ENCODE data around the gene ELANE. TPM values are rescaled to one million over a fixed set of nuclear protein-coding genes. Genes with fewer than 3 reads are reported as not detected.

Gene ELANE
- total RNA-seq, 1 donor from 2014 or later: not detected

GRCh38 chr19:811506-812048, 40.5 kb upstream of the ELANE start:
- TF ChIP-seq, protein P1, sequence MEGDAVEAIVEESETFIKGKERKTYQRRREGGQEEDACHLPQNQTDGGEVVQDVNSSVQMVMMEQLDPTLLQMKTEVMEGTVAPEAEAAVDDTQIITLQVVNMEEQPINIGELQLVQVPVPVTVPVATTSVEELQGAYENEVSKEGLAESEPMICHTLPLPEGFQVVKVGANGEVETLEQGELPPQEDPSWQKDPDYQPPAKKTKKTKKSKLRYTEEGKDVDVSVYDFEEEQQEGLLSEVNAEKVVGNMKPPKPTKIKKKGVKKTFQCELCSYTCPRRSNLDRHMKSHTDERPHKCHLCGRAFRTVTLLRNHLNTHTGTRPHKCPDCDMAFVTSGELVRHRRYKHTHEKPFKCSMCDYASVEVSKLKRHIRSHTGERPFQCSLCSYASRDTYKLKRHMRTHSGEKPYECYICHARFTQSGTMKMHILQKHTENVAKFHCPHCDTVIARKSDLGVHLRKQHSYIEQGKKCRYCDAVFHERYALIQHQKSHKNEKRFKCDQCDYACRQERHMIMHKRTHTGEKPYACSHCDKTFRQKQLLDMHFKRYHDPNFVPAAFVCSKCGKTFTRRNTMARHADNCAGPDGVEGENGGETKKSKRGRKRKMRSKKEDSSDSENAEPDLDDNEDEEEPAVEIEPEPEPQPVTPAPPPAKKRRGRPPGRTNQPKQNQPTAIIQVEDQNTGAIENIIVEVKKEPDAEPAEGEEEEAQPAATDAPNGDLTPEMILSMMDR (conservative IDR thresholded peaks at IDR 0.05; ENCODE audit: low read depth, low read length): no peak
- no peak overlapping the region for H3K4me3 ChIP-seq (ENCODE audit: low read depth, low read length)
- no peak for DNase-seq (ENCODE audit: low read depth)

DNA sequence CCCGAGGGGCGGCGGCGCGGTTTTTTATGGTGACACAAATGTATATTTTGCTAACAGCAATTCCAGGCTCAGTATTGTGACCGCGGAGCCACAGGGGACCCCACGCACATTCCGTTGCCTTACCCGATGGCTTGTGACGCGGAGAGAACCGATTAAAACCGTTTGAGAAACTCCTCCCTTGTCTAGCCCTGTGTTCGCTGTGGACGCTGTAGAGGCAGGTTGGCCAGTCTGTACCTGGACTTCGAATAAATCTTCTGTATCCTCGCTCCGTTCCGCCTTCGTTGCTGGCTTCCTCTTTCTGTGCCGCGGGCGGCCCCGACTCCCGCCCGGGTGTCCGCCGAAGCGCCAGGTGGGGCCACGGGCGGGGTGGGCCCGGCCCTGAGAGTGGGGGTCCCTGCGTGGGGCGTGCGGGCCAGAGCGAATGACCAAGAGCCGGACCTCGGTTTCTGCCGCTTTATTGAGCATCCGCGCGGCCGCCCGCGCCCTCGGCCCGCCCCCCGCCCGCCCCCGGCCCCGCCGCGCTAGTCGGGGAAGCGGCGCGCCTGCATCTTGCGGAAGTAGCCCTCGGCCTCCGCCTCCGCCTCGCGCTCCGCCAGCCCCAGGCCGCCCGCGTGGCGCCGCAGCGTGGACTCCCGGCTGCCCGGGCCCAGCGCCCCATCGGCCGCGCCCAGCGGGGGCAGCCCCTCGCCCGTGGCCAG, 39.9 kb upstream of the ELANE start:
- TF ChIP-seq, protein P1 (conservative IDR thresholded peaks at IDR 0.05; ENCODE audit: low read depth, low read length): no peak
- DNase-seq (ENCODE audit: low read depth): no peak
- no peak overlapping the region for H3K4me3 ChIP-seq (ENCODE audit: low read depth, low read length)

DNA sequence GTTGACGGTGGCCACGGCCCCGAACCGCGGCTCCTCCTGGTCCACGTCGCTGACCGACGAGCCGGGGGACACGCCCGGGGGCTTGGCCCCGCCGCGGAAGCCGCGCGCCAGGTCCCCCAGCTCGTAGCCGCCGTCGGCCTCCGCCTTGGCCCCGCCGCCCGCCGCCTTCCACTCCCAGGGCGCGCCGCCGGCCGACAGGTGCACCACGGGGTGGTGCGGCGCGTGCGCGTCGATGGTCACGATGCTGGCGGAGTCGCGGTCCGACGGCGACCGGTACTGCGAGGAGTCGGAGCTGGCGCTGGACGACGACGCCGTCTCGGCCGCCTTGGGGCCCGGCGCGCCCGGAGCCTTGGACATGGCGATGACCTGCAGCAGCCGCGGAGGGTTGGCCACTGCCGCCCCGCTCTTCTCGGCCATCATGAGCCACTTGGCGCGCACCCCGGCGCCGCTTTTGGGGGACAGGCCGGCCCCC, 39.3 kb upstream of the ELANE start:
- no peak for DNase-seq (ENCODE audit: low read depth)
- TF ChIP-seq, protein P1 (conservative IDR thresholded peaks at IDR 0.05; ENCODE audit: low read depth, low read length): no peak
- no peak overlapping the region for H3K4me3 ChIP-seq (ENCODE audit: low read depth, low read length)

GRCh38 chr19:813219-814151, 38.6 kb upstream of the ELANE start:
- TF ChIP-seq, protein P1 (conservative IDR thresholded peaks at IDR 0.05; ENCODE audit: low read depth, low read length): no peak
- DNase-seq (ENCODE audit: low read depth): no peak
- no peak overlapping the region for H3K4me3 ChIP-seq (ENCODE audit: low read depth, low read length)

- H3K4me3 ChIP-seq (ENCODE audit: low read depth, low read length): no peak overlapping the region
- TF ChIP-seq, protein P1 (conservative IDR thresholded peaks at IDR 0.05; ENCODE audit: low read depth, low read length): no peak
- DNase-seq (ENCODE audit: low read depth): no peak
These were observed 37.7 kb upstream of the ELANE start for GRCh38 chr19:814152-815078.

DNA sequence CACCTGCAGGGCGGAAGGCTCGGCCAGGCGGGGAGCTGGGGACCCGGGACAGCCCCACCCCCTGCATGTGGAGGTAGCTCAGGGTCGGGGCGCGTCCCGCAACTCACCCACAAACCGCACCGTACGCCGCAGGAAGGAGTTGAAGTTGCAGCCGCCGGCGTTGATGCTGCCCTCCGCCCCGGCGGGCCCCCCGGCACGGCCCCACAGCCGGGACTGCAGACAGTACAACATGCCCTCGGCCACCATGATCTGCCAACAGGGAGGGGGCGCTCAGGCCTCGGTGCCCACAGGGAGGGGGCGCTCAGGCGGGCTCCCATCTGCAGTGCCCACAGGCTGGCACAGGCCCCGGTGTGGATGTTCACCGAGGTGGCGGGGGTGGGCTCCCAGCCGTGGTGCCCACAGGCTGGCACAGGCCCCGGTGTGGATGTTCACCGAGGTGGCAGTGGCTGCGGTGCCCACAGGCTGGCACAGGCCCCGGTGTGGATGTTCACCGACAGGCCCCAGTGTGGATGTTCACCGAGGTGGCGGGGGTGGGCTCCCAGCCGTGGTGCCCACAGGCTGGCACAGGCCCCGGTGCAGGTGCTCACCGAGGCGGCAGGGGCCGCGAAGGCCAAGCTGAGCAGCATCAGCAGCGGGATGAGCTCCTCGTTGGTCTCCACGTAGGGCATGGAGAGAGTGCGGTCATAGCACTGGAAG, 36.9 kb upstream of the ELANE start:
- H3K4me3 ChIP-seq (ENCODE audit: low read depth, low read length): no peak overlapping the region
- TF ChIP-seq, protein P1 (conservative IDR thresholded peaks at IDR 0.05; ENCODE audit: low read depth, low read length): no peak
- no peak for DNase-seq (ENCODE audit: low read depth)

All from epithelial cell of proximal tubule (primary cell).